ENCODE measurements around the gene VAMP3.

The VAMP3 gene, protein sequence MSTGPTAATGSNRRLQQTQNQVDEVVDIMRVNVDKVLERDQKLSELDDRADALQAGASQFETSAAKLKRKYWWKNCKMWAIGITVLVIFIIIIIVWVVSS

GRCh38 chr1:7770997-7771822, at the start of gene VAMP3:
Gene VAMP3, plus strand, starts transcription at chr1:7771296. Its CDS starts 88 bp downstream, at chr1:7771384.
- Histone ChIP-seq H3K4me3 (ENCODE audit: low read length in 2 of 2) (peak within 1 kb of the TSS; percentile 76 to 95), H3K9ac (ENCODE audit: low read depth in 1 of 2, low read length in 2 of 2) (peak within 1 kb of the TSS; percentile 85 to 97), H3K4me1 (ENCODE audit: control insufficient read depth in 2 of 2, insufficient read depth in 2 of 2, low read length in 2 of 2) (peaks cover 7 to 12% of the 10 kb centered on the region in 2 donors), H3K36me3 (ENCODE audit: control insufficient read depth in 2 of 2, insufficient read depth in 2 of 2, low read length in 2 of 2) (peaks cover 8 to 14% of the 10 kb centered on the region in 2 donors), H3K9me3 (ENCODE audit: control insufficient read depth in 2 of 2, low read length in 2 of 2) (no peaks in the 10 kb centered on the region), H3K27ac (ENCODE audit: low read depth in 2 of 2, low read length in 2 of 2) (peak within 1 kb of the TSS; percentile 96 to 97), H3K27me3 (ENCODE audit: control insufficient read depth in 2 of 2, insufficient read depth in 2 of 2, low read length in 2 of 2) (no peaks in the 10 kb centered on the region)

GRCh38 chr1:7721940-7722669, 49.0 kb upstream of the VAMP3 start:
- Histone ChIP-seq H3K9ac (ENCODE audit: low read depth in 1 of 2, low read length in 2 of 2) (no peak overlapping the region), H3K27ac (ENCODE audit: low read depth in 2 of 2, low read length in 2 of 2) (no peak overlapping the region)

GRCh38 chr1:7722670-7723012, 48.5 kb upstream of the VAMP3 start:
- H3K27ac ChIP-seq (ENCODE audit: low read depth in 2 of 2, low read length in 2 of 2) = no peak overlapping the region
- H3K4me3 ChIP-seq (ENCODE audit: low read length in 2 of 2) = no peak overlapping the region
- no peaks in the 10 kb centered on the region for H3K36me3 ChIP-seq (ENCODE audit: control insufficient read depth in 2 of 2, insufficient read depth in 2 of 2, low read length in 2 of 2)
- H3K9ac ChIP-seq (ENCODE audit: low read depth in 1 of 2, low read length in 2 of 2) = no peak overlapping the region
- H3K4me1 ChIP-seq (ENCODE audit: control insufficient read depth in 2 of 2, insufficient read depth in 2 of 2, low read length in 2 of 2) = no peaks in the 10 kb centered on the region
- no peaks in the 10 kb centered on the region for H3K9me3 ChIP-seq (ENCODE audit: control insufficient read depth in 2 of 2, low read length in 2 of 2)
- no peaks in the 10 kb centered on the region for H3K27me3 ChIP-seq (ENCODE audit: control insufficient read depth in 2 of 2, insufficient read depth in 2 of 2, low read length in 2 of 2)

More at GRCh38 chr1:7721940-7722669, 49.0 kb upstream of the VAMP3 start:
- Histone ChIP-seq H3K27me3 (ENCODE audit: control insufficient read depth in 2 of 2, insufficient read depth in 2 of 2, low read length in 2 of 2) (no peaks in the 10 kb centered on the region), H3K4me1 (ENCODE audit: control insufficient read depth in 2 of 2, insufficient read depth in 2 of 2, low read length in 2 of 2) (no peaks in the 10 kb centered on the region), H3K9me3 (ENCODE audit: control insufficient read depth in 2 of 2, low read length in 2 of 2) (no peaks in the 10 kb centered on the region), H3K36me3 (ENCODE audit: control insufficient read depth in 2 of 2, insufficient read depth in 2 of 2, low read length in 2 of 2) (no peaks in the 10 kb centered on the region), H3K4me3 (ENCODE audit: low read length in 2 of 2) (no peak overlapping the region)

- Histone ChIP-seq H3K4me3 (ENCODE audit: low read length in 2 of 2) (no peak overlapping the region), H3K36me3 (ENCODE audit: control insufficient read depth in 2 of 2, insufficient read depth in 2 of 2, low read length in 2 of 2) (no peaks in the 10 kb centered on the region), H3K9ac (ENCODE audit: low read depth in 1 of 2, low read length in 2 of 2) (no peak overlapping the region), H3K4me1 (ENCODE audit: control insufficient read depth in 2 of 2, insufficient read depth in 2 of 2, low read length in 2 of 2) (no peaks in the 10 kb centered on the region), H3K27ac (ENCODE audit: low read depth in 2 of 2, low read length in 2 of 2) (no peak overlapping the region), H3K9me3 (ENCODE audit: control insufficient read depth in 2 of 2, low read length in 2 of 2) (no peaks in the 10 kb centered on the region), H3K27me3 (ENCODE audit: control insufficient read depth in 2 of 2, insufficient read depth in 2 of 2, low read length in 2 of 2) (no peaks in the 10 kb centered on the region)
These were observed 44.5 kb upstream of the VAMP3 start for GRCh38 chr1:7726623-7727022.

- Histone ChIP-seq H3K9me3 (ENCODE audit: control insufficient read depth in 2 of 2, low read length in 2 of 2) (no peaks in the 10 kb centered on the region), H3K27ac (ENCODE audit: low read depth in 2 of 2, low read length in 2 of 2) (no peak overlapping the region), H3K27me3 (ENCODE audit: control insufficient read depth in 2 of 2, insufficient read depth in 2 of 2, low read length in 2 of 2) (no peaks in the 10 kb centered on the region), H3K4me3 (ENCODE audit: low read length in 2 of 2) (no peak overlapping the region), H3K36me3 (ENCODE audit: control insufficient read depth in 2 of 2, insufficient read depth in 2 of 2, low read length in 2 of 2) (no peaks in the 10 kb centered on the region), H3K4me1 (ENCODE audit: control insufficient read depth in 2 of 2, insufficient read depth in 2 of 2, low read length in 2 of 2) (no peaks in the 10 kb centered on the region), H3K9ac (ENCODE audit: low read depth in 1 of 2, low read length in 2 of 2) (no peak overlapping the region)
These were observed 43.2 kb upstream of the VAMP3 start for GRCh38 chr1:7727809-7728471.

DNA sequence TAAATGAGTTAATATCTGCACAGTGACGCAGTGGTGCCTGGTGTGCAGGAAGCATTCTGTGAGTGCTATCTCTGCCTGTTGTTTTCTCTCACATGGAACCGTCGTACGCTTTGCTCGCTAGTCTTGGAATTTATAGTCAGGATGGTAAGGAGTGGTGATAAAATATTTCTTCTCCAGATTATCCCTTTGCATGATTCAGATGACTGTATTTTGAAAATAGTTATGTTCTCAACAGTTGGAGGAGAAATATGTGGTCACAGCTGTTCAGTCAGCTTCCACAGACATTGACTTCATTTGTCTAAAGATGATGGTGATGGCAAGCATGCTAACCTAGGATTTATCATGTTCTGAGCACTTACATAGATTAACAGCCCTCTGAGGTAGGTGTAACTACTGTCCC, 41.3 kb upstream of the VAMP3 start:
- H3K27ac ChIP-seq (ENCODE audit: low read depth in 2 of 2, low read length in 2 of 2) = no peak overlapping the region
- no peak overlapping the region for H3K9ac ChIP-seq (ENCODE audit: low read depth in 1 of 2, low read length in 2 of 2)
- no peaks in the 10 kb centered on the region for H3K4me1 ChIP-seq (ENCODE audit: control insufficient read depth in 2 of 2, insufficient read depth in 2 of 2, low read length in 2 of 2)
- H3K27me3 ChIP-seq (ENCODE audit: control insufficient read depth in 2 of 2, insufficient read depth in 2 of 2, low read length in 2 of 2) = no peaks in the 10 kb centered on the region
- H3K36me3 ChIP-seq (ENCODE audit: control insufficient read depth in 2 of 2, insufficient read depth in 2 of 2, low read length in 2 of 2) = no peaks in the 10 kb centered on the region
- no peak overlapping the region for H3K4me3 ChIP-seq (ENCODE audit: low read length in 2 of 2)
- no peaks in the 10 kb centered on the region for H3K9me3 ChIP-seq (ENCODE audit: control insufficient read depth in 2 of 2, low read length in 2 of 2)

- Histone ChIP-seq H3K4me1 (ENCODE audit: control insufficient read depth in 2 of 2, insufficient read depth in 2 of 2, low read length in 2 of 2) (no peaks in the 10 kb centered on the region), H3K27me3 (ENCODE audit: control insufficient read depth in 2 of 2, insufficient read depth in 2 of 2, low read length in 2 of 2) (no peaks in the 10 kb centered on the region), H3K4me3 (ENCODE audit: low read length in 2 of 2) (no peak overlapping the region), H3K27ac (ENCODE audit: low read depth in 2 of 2, low read length in 2 of 2) (no peak overlapping the region), H3K36me3 (ENCODE audit: control insufficient read depth in 2 of 2, insufficient read depth in 2 of 2, low read length in 2 of 2) (no peaks in the 10 kb centered on the region), H3K9me3 (ENCODE audit: control insufficient read depth in 2 of 2, low read length in 2 of 2) (no peaks in the 10 kb centered on the region), H3K9ac (ENCODE audit: low read depth in 1 of 2, low read length in 2 of 2) (no peak overlapping the region)
These were observed 38.8 kb upstream of the VAMP3 start for GRCh38 chr1:7732331-7732730.

DNA sequence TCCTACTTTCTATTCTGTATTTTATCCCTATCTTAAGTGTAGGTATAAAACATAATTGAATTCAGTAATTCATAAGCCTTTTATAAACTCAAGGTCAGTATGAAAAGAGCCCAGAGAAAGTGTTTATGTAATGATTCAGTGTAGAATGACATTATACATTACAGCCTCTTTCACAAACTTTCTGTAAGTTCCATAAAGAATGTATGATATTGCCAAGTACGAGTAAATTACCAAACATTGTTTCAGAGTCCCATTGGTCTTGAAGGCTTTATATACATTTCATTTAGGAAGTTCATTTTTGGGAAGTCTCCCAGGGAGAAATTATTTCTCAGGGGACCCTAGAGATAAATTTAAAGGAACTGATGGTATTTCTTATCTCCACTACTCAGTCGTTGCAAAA, 37.8 kb upstream of the VAMP3 start:
- no peaks in the 10 kb centered on the region for H3K36me3 ChIP-seq (ENCODE audit: control insufficient read depth in 2 of 2, insufficient read depth in 2 of 2, low read length in 2 of 2)
- no peaks in the 10 kb centered on the region for H3K4me1 ChIP-seq (ENCODE audit: control insufficient read depth in 2 of 2, insufficient read depth in 2 of 2, low read length in 2 of 2)

GRCh38 chr1:7738044-7738443, 33.1 kb upstream of the VAMP3 start:
- H3K4me1 ChIP-seq (ENCODE audit: control insufficient read depth in 2 of 2, insufficient read depth in 2 of 2, low read length in 2 of 2) = no peaks in the 10 kb centered on the region
- peaks cover 0 to 4% of the 10 kb centered on the region in 2 donors for H3K36me3 ChIP-seq (ENCODE audit: control insufficient read depth in 2 of 2, insufficient read depth in 2 of 2, low read length in 2 of 2)
- H3K9me3 ChIP-seq (ENCODE audit: control insufficient read depth in 2 of 2, low read length in 2 of 2) = no peaks in the 10 kb centered on the region
- no peak overlapping the region for H3K4me3 ChIP-seq (ENCODE audit: low read length in 2 of 2)
- H3K9ac ChIP-seq (ENCODE audit: low read depth in 1 of 2, low read length in 2 of 2) = no peak overlapping the region
- no peak overlapping the region for H3K27ac ChIP-seq (ENCODE audit: low read depth in 2 of 2, low read length in 2 of 2)
- H3K27me3 ChIP-seq (ENCODE audit: control insufficient read depth in 2 of 2, insufficient read depth in 2 of 2, low read length in 2 of 2) = no peaks in the 10 kb centered on the region

More for the DNA sequence above, 37.8 kb upstream of the VAMP3 start:
- Histone ChIP-seq H3K27me3 (ENCODE audit: control insufficient read depth in 2 of 2, insufficient read depth in 2 of 2, low read length in 2 of 2) (no peaks in the 10 kb centered on the region), H3K9me3 (ENCODE audit: control insufficient read depth in 2 of 2, low read length in 2 of 2) (no peaks in the 10 kb centered on the region), H3K27ac (ENCODE audit: low read depth in 2 of 2, low read length in 2 of 2) (no peak overlapping the region), H3K4me3 (ENCODE audit: low read length in 2 of 2) (no peak overlapping the region), H3K9ac (ENCODE audit: low read depth in 1 of 2, low read length in 2 of 2) (no peak overlapping the region)

- no peaks in the 10 kb centered on the region for H3K4me1 ChIP-seq (ENCODE audit: control insufficient read depth in 2 of 2, insufficient read depth in 2 of 2, low read length in 2 of 2)
- no peak overlapping the region for H3K9ac ChIP-seq (ENCODE audit: low read depth in 1 of 2, low read length in 2 of 2)
- peaks cover 0 to 3% of the 10 kb centered on the region in 2 donors for H3K36me3 ChIP-seq (ENCODE audit: control insufficient read depth in 2 of 2, insufficient read depth in 2 of 2, low read length in 2 of 2)
- no peak overlapping the region for H3K4me3 ChIP-seq (ENCODE audit: low read length in 2 of 2)
- H3K27me3 ChIP-seq (ENCODE audit: control insufficient read depth in 2 of 2, insufficient read depth in 2 of 2, low read length in 2 of 2) = no peaks in the 10 kb centered on the region
- no peaks in the 10 kb centered on the region for H3K9me3 ChIP-seq (ENCODE audit: control insufficient read depth in 2 of 2, low read length in 2 of 2)
- H3K27ac ChIP-seq (ENCODE audit: low read depth in 2 of 2, low read length in 2 of 2) = no peak overlapping the region
These were observed 27.8 kb upstream of the VAMP3 start for GRCh38 chr1:7743346-7743745.

Measured in mucosa of rectum (tissue), 2 donors.